ENCODE results near the gene LONP1.
"Not testable (repeated sequence)": the region's sequence is repeated elsewhere in the genome, so short reads cannot be mapped to it uniquely, and the experiment has no call there.

The LONP1 gene

DNA sequence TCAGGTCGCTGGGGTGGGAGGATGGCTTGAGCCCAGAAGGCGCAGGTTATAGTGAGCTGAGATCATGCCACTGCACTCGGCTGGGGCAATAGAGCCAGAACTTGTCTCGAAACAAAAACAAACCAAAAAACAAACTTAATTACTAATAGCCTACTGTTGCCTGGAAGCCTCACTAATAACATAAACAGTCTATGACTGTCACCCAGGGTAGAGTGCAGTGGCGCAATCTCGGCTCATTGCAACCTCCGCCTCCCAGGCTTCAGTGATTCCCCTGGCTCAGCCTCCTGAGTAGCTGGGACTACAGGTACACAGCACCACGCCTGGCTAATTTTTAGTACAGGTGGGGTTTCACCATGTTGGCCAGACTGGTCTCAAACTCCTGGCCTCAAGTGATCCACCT, 18.5 kb upstream of the LONP1 start:
- WGBS = 87% methylated on average over 8 of the region's 8 CpGs
- H3K27me3 ChIP-seq (ENCODE audit: insufficient read depth, low read length) = no peaks in the 10 kb centered on the region; the same call in 1 of the 2 replicates
- no peaks in the 10 kb centered on the region for H3K9me3 ChIP-seq (ENCODE audit: insufficient read depth, low read depth, low read length)
- no peak overlapping the region for H3K27ac ChIP-seq (ENCODE audit: low read depth, low read length)
- no peaks in the 10 kb centered on the region for H3K4me1 ChIP-seq (ENCODE audit: insufficient read depth, low read length)
- no peak overlapping the region for H3K4me3 ChIP-seq (ENCODE audit: low read length)
- no peak overlapping the region for H3K9ac ChIP-seq (ENCODE audit: low read depth, low read length)
- no peaks in the 10 kb centered on the region for H3K36me3 ChIP-seq (ENCODE audit: insufficient read depth, low read length)

DNA sequence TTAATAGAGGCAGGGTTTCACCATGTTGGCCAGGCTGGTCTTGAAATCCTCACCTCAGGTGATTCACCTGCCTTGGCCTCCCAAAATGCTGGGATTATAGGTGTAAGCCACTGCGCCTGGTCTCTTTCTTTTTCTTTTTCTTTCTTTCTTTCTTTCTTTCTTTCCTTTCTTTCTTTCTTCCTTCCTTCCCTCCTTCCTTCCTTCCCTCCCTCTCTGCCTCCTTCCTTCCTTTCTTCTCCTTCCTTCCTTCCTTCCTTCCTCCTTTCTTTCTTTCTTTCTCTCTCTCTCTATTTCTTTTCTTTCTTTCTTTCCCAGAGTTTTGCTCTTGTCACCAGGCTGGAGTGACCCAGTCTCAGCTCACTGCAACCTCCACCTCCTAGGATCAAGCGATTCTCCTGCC, 13.2 kb upstream of the LONP1 start:
- H3K27me3 ChIP-seq (ENCODE audit: insufficient read depth, low read length) = not testable (repeated sequence)

DNA sequence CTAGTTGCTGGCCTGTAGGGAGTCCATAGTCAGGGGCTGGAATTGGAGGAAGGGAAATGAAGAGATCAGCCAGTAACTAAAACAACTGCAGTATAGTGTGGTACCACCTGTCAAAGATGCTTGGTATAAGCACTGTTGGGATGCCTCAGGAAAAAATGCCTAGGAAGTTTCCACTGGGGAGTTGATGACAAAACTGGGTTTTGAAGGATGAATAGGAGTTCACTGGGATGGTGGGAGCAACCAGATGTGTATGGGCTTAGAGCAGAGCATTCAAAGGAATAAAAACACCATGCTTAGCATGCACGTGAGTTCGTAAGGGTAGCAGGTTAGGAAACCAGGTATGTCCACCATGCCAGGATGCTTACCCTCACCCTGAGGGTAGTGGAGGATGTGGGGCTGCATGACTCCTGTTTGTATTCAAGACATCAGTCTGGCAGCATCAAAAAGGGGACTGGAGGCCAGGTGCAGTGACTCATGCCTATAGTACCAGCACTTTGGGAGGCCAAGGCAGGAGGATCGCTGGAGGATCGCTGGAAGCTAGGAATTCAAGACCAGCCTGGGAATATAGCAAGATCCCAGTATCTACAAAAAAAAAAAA, 7.6 kb upstream of the LONP1 start:
- Histone ChIP-seq H3K4me3 (ENCODE audit: low read length) (no peak overlapping the region), H3K4me1 (ENCODE audit: insufficient read depth, low read length) (no peaks in the 10 kb centered on the region), H3K27ac (ENCODE audit: low read depth, low read length) (no peak overlapping the region), H3K36me3 (ENCODE audit: insufficient read depth, low read length) (no peaks in the 10 kb centered on the region), H3K9me3 (ENCODE audit: insufficient read depth, low read depth, low read length) (no peaks in the 10 kb centered on the region), H3K27me3 (ENCODE audit: insufficient read depth, low read length) (0 out of 2 replicates have a peak, but pooled peaks cover 3% of the 10 kb centered on the region), H3K9ac (ENCODE audit: low read depth, low read length) (no peak overlapping the region)
- WGBS = 89% methylated on average over 4 of the region's 4 CpGs

More for the DNA sequence above, 13.2 kb upstream of the LONP1 start:
- H3K9ac ChIP-seq (ENCODE audit: low read depth, low read length); H3K4me1 ChIP-seq (ENCODE audit: insufficient read depth, low read length); H3K27ac ChIP-seq (ENCODE audit: low read depth, low read length); H3K9me3 ChIP-seq (ENCODE audit: insufficient read depth, low read depth, low read length); H3K36me3 ChIP-seq (ENCODE audit: insufficient read depth, low read length); H3K4me3 ChIP-seq (ENCODE audit: low read length): not testable (repeated sequence)
- WGBS = 81% methylated on average over 2 of the region's 2 CpGs

DNA sequence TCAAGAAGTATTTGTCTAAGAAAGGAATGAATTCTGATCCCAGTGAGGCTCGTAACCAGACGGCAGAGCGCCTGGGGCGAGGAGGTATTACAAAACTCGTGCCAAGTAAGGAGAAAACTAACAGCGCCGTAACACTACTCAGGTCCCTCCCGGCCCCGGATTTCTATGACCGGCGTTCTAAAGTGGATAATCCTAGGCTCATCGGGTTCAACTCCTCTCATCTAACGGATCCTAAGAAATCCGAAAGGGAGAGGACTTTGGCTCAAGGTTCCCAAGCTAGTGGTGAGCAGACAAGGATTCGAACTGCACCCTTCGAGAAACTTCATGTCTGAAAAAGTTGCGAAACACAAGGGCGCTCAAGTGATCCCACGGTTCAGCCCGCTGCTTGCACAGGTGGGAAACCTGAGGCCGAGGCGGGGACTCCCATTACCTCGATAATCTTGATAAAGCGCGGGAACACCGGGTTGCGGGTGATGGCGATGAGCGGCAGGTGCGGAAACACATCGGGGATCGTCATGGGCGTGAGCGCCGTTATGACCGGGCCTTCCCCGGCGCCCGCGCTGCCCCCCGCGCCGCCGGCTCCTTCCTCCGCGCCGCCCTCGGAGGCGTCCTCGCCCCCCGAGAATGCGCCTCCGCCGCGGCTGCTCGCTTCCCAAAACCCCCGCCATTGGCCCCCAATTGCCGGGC, 529 bp downstream of the LONP1 start:
- H3K4me3 ChIP-seq (ENCODE audit: low read length) = peak overlapping the region; percentile 92
- H3K27ac ChIP-seq (ENCODE audit: low read depth, low read length) = peak overlapping the region; percentile 99
- H3K4me1 ChIP-seq (ENCODE audit: insufficient read depth, low read length) = 0 out of 2 replicates have a peak, but pooled peaks cover 3% of the 10 kb centered on the region
- peaks cover 21% of the 10 kb centered on the region for H3K36me3 ChIP-seq (ENCODE audit: insufficient read depth, low read length)
- H3K9me3 ChIP-seq (ENCODE audit: insufficient read depth, low read depth, low read length) = no peaks in the 10 kb centered on the region
- H3K9ac ChIP-seq (ENCODE audit: low read depth, low read length) = peak overlapping the region; percentile 98
- H3K27me3 ChIP-seq (ENCODE audit: insufficient read depth, low read length) = no peaks in the 10 kb centered on the region
- WGBS = under 1% methylated on average over 58 of the region's 58 CpGs

DNA sequence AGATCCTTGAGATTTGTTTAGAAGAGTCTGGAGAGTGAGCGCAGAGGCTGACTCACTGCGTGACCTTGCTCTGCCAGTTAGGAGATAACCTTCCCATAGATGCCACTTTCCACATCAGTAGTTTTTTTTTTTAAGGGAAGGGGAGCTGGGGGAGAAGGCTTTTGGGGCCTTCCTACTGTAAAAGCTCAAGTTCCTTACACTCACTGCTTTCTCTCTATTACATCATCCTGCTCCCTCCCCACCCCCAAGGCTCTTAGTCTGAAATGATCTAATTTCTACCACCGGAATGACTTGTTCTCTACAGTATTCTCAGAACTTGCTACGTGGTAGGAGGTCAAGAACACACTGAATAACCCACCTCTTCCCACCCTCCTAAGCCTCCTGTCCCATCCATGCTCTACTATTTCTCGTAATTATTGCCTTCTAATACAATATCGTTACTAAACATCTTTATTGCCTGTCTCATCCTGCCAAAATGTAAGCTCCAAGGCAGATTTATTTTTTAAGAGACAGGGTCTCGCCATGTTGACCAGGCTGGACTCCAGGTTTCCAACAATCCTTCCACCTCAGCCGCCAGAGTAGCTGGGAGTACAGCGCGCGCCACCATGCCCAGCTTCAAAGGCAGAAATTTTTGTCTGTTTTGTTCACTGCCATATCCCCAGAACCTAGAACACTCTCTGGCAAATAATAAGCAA, 1.2 kb downstream of the LONP1 start:
- Histone ChIP-seq H3K27me3 (ENCODE audit: insufficient read depth, low read length) (no peaks in the 10 kb centered on the region), H3K36me3 (ENCODE audit: insufficient read depth, low read length) (peaks cover 25% of the 10 kb centered on the region), H3K27ac (ENCODE audit: low read depth, low read length) (peak overlapping the region; percentile 99; the same call in 1 of the 2 replicates), H3K4me1 (ENCODE audit: insufficient read depth, low read length) (0 out of 2 replicates have a peak, but pooled peaks cover 3% of the 10 kb centered on the region), H3K9ac (ENCODE audit: low read depth, low read length) (peak overlapping the region; percentile 98), H3K4me3 (ENCODE audit: low read length) (peak overlapping the region; percentile 92), H3K9me3 (ENCODE audit: insufficient read depth, low read depth, low read length) (no peaks in the 10 kb centered on the region)
- WGBS = 15% methylated on average over 9 of the region's 11 CpGs

DNA sequence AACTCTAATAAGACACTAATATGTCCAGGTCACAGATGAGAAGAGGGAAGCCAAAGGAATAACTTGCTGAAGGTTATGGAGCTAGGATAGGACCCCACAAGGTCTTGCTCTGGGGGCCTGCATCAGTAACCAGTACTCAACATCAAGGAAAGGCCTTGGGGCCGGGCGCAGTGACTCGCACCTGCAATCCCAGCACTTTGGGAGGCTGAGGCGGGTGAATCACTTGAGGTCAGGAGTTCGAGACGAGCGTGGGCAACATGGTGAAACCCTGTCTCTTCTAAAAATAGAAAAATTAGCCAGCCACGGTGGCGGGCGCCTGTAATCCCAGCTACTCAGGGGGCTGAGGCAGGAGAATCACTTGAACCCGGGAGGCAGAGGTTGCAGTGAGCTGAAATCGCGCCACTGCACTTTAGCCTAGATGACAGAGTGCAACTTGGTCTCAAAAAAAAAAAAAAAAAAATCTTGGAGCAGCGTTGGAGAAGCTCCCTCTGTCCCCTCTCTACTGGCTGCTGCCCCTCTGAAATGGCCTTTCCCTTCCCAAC, 1.8 kb downstream of the LONP1 start:
- Histone ChIP-seq H3K27me3 (ENCODE audit: insufficient read depth, low read length) (no peaks in the 10 kb centered on the region), H3K27ac (ENCODE audit: low read depth, low read length) (no peak overlapping the region), H3K9me3 (ENCODE audit: insufficient read depth, low read depth, low read length) (no peaks in the 10 kb centered on the region), H3K9ac (ENCODE audit: low read depth, low read length) (peak overlapping the region; percentile 98; the same call in 1 of the 2 replicates), H3K4me1 (ENCODE audit: insufficient read depth, low read length) (0 out of 2 replicates have a peak, but pooled peaks cover 3% of the 10 kb centered on the region), H3K4me3 (ENCODE audit: low read length) (peak overlapping the region; percentile 92), H3K36me3 (ENCODE audit: insufficient read depth, low read length) (peaks cover 32% of the 10 kb centered on the region)
- WGBS = 89% methylated on average over 14 of the region's 14 CpGs

DNA sequence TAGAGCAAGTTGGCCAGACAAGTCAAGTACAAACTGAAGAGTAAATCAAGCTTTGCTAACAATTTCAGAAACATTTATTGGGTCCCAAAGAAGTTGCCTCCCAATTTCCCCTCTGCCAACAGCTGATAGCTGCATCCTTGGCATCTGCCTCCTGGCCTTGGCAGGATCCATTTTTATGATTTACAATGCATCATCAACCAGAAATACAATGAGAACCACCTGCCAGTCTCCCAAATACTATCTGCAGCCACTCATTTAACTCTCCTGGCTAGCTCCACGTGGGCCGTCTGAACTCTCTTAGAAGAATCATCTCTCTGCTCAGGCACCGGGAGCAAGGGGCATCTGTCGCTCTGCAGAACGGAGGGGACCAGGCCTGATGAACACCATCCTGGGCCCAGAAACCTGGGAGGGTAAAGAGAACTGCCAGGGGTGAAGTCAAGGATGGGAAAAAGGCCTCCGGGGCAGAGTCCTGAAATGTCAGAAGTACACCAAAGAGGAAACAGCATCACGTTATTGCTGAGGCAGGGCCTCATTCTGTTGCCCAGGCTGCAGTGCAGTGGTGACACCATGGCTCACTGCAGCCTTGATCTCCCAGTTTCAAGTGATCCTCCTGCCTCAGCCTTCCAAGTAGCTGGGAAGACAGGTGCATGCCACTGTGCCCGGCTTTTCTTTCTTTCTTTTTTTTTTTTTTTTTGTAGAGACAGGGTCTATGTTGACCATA, 2.6 kb downstream of the LONP1 start:
- peaks cover 39% of the 10 kb centered on the region for H3K36me3 ChIP-seq (ENCODE audit: insufficient read depth, low read length)
- 92% methylated on average over 8 of the region's 8 CpGs for WGBS
- H3K4me3 ChIP-seq (ENCODE audit: low read length) = 0 out of 2 replicates have a peak overlapping the region, but pooled peaks have one; percentile 92
- no peak overlapping the region for H3K9ac ChIP-seq (ENCODE audit: low read depth, low read length)
- H3K27ac ChIP-seq (ENCODE audit: low read depth, low read length) = no peak overlapping the region
- H3K27me3 ChIP-seq (ENCODE audit: insufficient read depth, low read length) = no peaks in the 10 kb centered on the region
- H3K4me1 ChIP-seq (ENCODE audit: insufficient read depth, low read length) = 0 out of 2 replicates have a peak, but pooled peaks cover 3% of the 10 kb centered on the region
- H3K9me3 ChIP-seq (ENCODE audit: insufficient read depth, low read depth, low read length) = no peaks in the 10 kb centered on the region

DNA sequence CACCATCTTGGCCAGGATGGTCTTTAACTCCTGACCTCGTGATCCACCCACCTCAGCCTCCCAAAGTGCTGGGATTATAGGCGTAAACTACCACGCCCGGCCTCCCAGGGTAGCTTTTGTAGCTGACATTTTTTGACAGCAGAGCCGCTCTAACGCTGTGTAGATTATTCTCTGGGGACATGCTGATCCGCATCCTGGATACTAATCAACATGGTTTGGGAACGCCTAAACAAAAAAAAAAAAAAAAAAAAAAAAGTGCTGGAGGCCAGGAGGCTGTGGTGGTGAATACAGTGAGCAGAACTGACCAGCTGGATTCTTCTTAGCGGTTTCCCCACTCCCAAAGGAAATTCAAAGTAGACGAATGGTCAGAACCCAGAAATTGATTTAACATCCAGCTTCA, 5.1 kb downstream of the LONP1 start:
- 95% methylated on average over 10 of the region's 10 CpGs for WGBS
- Histone ChIP-seq H3K9ac (ENCODE audit: low read depth, low read length) (no peak overlapping the region), H3K27ac (ENCODE audit: low read depth, low read length) (no peak overlapping the region), H3K4me1 (ENCODE audit: insufficient read depth, low read length) (0 out of 2 replicates have a peak, but pooled peaks cover 3% of the 10 kb centered on the region), H3K27me3 (ENCODE audit: insufficient read depth, low read length) (no peaks in the 10 kb centered on the region), H3K36me3 (ENCODE audit: insufficient read depth, low read length) (peaks cover 64% of the 10 kb centered on the region), H3K9me3 (ENCODE audit: insufficient read depth, low read depth, low read length) (no peaks in the 10 kb centered on the region), H3K4me3 (ENCODE audit: low read length) (no peak overlapping the region)

DNA sequence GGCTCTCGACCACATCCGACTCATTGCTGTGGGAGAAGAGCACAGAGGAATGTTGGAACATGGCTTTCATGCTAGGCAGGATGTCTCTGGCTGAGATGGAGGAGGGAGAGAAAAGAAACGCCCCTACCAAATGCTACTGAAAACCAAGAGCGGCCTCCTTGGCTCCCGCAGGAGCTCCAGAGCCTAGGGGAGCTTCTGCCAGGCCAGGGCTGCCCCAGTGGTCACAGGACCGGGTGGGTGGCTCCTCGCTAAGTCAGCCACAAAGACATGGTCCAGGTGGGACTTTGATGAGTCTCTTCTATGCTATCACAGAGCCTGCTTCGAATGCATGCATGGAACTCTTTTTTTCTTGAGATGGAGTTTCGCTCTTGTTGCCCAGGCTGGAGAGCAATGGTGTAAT, 6.7 kb downstream of the LONP1 start:
- H3K4me3 ChIP-seq (ENCODE audit: low read length) = no peak overlapping the region
- H3K27ac ChIP-seq (ENCODE audit: low read depth, low read length) = no peak overlapping the region
- no peaks in the 10 kb centered on the region for H3K4me1 ChIP-seq (ENCODE audit: insufficient read depth, low read length)
- no peak overlapping the region for H3K9ac ChIP-seq (ENCODE audit: low read depth, low read length)
- 95% methylated on average over 9 of the region's 9 CpGs for WGBS
- H3K9me3 ChIP-seq (ENCODE audit: insufficient read depth, low read depth, low read length) = no peaks in the 10 kb centered on the region
- no peaks in the 10 kb centered on the region for H3K27me3 ChIP-seq (ENCODE audit: insufficient read depth, low read length)
- peaks cover 77% of the 10 kb centered on the region for H3K36me3 ChIP-seq (ENCODE audit: insufficient read depth, low read length)

DNA sequence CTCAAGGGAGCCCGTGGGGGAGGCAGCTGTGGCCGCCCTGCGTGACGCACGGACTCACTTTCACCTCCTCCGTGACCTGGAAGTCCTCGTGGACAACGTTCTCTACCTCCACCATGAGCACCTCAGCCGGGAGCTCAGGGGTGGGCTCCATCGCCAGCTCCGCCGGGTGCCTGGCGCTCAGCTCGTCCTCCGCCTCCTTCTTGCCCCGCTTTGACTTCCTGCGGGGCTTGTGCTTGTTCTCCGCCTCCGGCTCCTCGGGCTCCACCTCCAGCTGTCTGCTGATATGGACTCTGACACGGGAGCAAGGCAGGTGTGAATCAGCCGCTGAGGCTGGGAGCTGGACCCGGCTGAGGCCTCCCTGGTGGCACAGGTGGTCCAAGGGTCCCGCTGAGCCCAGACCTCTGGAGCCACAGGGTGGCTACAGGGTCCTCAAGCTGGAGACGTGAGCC, 8.2 kb downstream of the LONP1 start:
- H3K4me3 ChIP-seq (ENCODE audit: low read length) = no peak overlapping the region
- H3K36me3 ChIP-seq (ENCODE audit: insufficient read depth, low read length) = peaks cover 80% of the 10 kb centered on the region
- WGBS = 94% methylated on average over 25 of the region's 25 CpGs
- no peaks in the 10 kb centered on the region for H3K27me3 ChIP-seq (ENCODE audit: insufficient read depth, low read length)
- no peaks in the 10 kb centered on the region for H3K4me1 ChIP-seq (ENCODE audit: insufficient read depth, low read length)
- no peak overlapping the region for H3K9ac ChIP-seq (ENCODE audit: low read depth, low read length)
- no peaks in the 10 kb centered on the region for H3K9me3 ChIP-seq (ENCODE audit: insufficient read depth, low read depth, low read length)
- H3K27ac ChIP-seq (ENCODE audit: low read depth, low read length) = no peak overlapping the region
